Glutamatergic neuron (in vitro differentiated cells): ENCODE data around the gene LEPR. TPM values are rescaled to one million over a fixed set of nuclear protein-coding genes. Genes with fewer than 3 reads are reported as not detected.
A peak's percentile ranks its signal among the peaks of the same experiment; 100 is the strongest.

Experiments used
- DNase-seq: peaks from one replicate; pipeline ENCODE4 v3.0.0; 2022
- H3K27ac Mint-ChIP-seq: one replicate; pipeline ENCODE4 v1.8.0; 2020; ENCODE audit warnings: mild to moderate bottlenecking, mixed read lengths, inconsistent platforms; ENCODE audit not compliant: unreplicated experiment
- H3K27me3 Mint-ChIP-seq: one replicate; pipeline ENCODE4 v1.8.0; 2020; ENCODE audit warnings: mild to moderate bottlenecking, moderate library complexity, mixed read lengths, inconsistent platforms; ENCODE audit not compliant: unreplicated experiment
- H3K36me3 Mint-ChIP-seq: one replicate; pipeline ENCODE4 v1.8.0; 2020; ENCODE audit warnings: mild to moderate bottlenecking, mixed read lengths, inconsistent platforms; ENCODE audit not compliant: unreplicated experiment
- H3K4me1 Mint-ChIP-seq: one replicate; pipeline ENCODE4 v1.8.0; 2020; ENCODE audit warnings: mild to moderate bottlenecking, low read depth, mixed read lengths, inconsistent platforms; ENCODE audit not compliant: unreplicated experiment
- H3K4me3 Mint-ChIP-seq: one replicate; pipeline ENCODE4 v1.8.0; 2020; ENCODE audit warnings: mild to moderate bottlenecking, mixed read lengths, inconsistent platforms; ENCODE audit not compliant: unreplicated experiment
- H3K9me3 Mint-ChIP-seq: one replicate; pipeline ENCODE4 v1.8.0; 2020; ENCODE audit warnings: mild to moderate bottlenecking, moderate library complexity, mixed read lengths, inconsistent platforms; ENCODE audit not compliant: unreplicated experiment
- total RNA-seq: library from RNA; stranded (reverse); fragmentation: NEBNext Ultra II Directional; extraction: Animal tissue kit (Norgen Biotek cat#: 25700); gene quantifications from one replicate; pipeline ENCODE4 v1.2.1, GENCODE V29; 2021; ENCODE audit not compliant: unreplicated experiment
- TF ChIP-seq, protein P1 (sequence below): fragments of 200-600 bp; sonication (generic); IDR thresholded peaks from one replicate; pipeline ENCODE4 v1.5.0; 2021; ENCODE audit not compliant: partially characterized antibody, unreplicated experiment

The LEPR gene
- total RNA-seq, 1 donor from 2014 or later: 6.8 TPM

DNA sequence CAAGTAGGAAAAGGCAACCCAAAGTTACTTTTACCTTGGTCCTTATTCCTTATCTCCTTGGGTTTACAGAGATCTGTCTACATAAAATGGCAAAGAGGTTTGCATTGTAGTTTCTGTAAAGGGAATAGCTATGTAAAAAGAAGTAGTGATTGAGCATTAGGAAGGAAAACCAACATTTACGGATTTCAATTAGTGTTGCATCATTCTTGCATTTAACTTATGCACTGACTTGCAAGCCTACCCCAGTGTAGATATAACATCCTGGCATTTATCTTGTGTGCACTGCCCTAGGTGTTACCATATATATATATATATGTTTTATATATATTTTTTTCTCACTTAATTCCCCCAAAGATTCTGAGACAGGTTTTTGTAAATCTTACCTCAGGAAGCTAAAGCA lies 3.7 kb upstream of the LEPR start:
- no peaks in the 10 kb centered on the region for H3K36me3 Mint-ChIP-seq
- H3K27ac Mint-ChIP-seq: no peak overlapping the region
- TF ChIP-seq, protein P1, sequence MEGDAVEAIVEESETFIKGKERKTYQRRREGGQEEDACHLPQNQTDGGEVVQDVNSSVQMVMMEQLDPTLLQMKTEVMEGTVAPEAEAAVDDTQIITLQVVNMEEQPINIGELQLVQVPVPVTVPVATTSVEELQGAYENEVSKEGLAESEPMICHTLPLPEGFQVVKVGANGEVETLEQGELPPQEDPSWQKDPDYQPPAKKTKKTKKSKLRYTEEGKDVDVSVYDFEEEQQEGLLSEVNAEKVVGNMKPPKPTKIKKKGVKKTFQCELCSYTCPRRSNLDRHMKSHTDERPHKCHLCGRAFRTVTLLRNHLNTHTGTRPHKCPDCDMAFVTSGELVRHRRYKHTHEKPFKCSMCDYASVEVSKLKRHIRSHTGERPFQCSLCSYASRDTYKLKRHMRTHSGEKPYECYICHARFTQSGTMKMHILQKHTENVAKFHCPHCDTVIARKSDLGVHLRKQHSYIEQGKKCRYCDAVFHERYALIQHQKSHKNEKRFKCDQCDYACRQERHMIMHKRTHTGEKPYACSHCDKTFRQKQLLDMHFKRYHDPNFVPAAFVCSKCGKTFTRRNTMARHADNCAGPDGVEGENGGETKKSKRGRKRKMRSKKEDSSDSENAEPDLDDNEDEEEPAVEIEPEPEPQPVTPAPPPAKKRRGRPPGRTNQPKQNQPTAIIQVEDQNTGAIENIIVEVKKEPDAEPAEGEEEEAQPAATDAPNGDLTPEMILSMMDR: no peak
- no peak overlapping the region for H3K4me3 Mint-ChIP-seq
- peaks cover 3% of the 10 kb centered on the region for H3K27me3 Mint-ChIP-seq
- peaks cover 4% of the 10 kb centered on the region for H3K4me1 Mint-ChIP-seq
- no peak for DNase-seq
- H3K9me3 Mint-ChIP-seq: peaks cover 8% of the 10 kb centered on the region

DNA sequence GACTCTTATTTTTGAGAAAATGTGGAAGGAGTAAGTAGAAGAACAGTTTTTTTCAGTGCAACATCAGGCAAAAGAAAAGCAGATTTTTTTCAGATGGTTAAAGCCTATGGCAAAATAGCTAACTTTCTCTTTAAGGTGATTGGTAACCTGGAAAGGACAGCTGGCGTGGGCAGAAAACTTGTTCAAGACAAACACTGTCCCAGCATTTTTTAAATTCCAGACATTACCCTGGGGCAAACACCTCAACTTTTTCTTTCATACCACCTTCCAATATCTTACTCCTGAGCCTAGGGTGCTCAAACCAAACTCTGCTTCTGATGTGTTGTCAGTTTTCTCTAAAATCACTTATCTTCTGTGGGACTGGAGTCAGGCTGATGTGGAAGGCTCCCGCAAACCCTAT lies 2.7 kb upstream of the LEPR start:
- peaks cover 4% of the 10 kb centered on the region for H3K4me1 Mint-ChIP-seq
- TF ChIP-seq, protein P1: no peak
- H3K36me3 Mint-ChIP-seq: no peaks in the 10 kb centered on the region
- H3K9me3 Mint-ChIP-seq: peaks cover 8% of the 10 kb centered on the region
- no peak for DNase-seq
- peaks cover 3% of the 10 kb centered on the region for H3K27me3 Mint-ChIP-seq
- H3K27ac Mint-ChIP-seq: no peak overlapping the region
- H3K4me3 Mint-ChIP-seq: no peak overlapping the region

DNA sequence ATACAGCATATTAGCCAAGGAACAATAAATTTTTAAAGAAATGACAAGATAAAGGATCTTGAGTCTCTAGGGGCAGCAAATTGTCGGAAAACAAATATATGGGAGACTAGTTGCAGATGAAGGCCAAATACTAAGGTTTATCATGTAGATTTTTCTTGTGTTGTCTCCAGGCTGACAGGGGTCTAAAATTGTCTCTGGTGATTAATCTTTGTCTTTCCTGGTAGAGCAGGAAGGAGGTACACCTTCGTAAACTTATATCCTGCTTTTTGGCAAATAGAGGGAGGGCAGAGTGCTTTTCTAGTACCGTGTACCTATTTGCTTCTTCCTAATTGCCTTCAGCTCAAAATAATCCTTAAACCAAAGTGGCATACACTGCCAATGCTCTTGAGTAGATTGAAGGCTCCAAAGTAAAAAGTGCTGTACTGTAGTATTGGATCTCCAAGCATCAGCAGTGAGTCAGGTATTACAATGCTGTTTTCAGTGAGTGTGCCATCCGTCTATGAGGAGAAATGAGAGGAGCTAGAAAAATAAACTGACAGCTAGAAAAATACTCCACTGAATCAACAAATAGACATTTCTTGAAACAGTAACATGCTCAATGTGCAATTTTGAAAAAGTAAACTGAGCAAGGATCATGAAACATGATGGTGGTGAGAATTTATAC lies 1.8 kb upstream of the LEPR start:
- peaks cover 8% of the 10 kb centered on the region for H3K9me3 Mint-ChIP-seq
- no peaks in the 10 kb centered on the region for H3K36me3 Mint-ChIP-seq
- H3K27me3 Mint-ChIP-seq: peaks cover 3% of the 10 kb centered on the region
- H3K27ac Mint-ChIP-seq: no peak overlapping the region
- no peak for DNase-seq
- peak overlapping the region; percentile 95 for H3K4me3 Mint-ChIP-seq
- TF ChIP-seq, protein P1: no peak
- peaks cover 4% of the 10 kb centered on the region for H3K4me1 Mint-ChIP-seq

DNA sequence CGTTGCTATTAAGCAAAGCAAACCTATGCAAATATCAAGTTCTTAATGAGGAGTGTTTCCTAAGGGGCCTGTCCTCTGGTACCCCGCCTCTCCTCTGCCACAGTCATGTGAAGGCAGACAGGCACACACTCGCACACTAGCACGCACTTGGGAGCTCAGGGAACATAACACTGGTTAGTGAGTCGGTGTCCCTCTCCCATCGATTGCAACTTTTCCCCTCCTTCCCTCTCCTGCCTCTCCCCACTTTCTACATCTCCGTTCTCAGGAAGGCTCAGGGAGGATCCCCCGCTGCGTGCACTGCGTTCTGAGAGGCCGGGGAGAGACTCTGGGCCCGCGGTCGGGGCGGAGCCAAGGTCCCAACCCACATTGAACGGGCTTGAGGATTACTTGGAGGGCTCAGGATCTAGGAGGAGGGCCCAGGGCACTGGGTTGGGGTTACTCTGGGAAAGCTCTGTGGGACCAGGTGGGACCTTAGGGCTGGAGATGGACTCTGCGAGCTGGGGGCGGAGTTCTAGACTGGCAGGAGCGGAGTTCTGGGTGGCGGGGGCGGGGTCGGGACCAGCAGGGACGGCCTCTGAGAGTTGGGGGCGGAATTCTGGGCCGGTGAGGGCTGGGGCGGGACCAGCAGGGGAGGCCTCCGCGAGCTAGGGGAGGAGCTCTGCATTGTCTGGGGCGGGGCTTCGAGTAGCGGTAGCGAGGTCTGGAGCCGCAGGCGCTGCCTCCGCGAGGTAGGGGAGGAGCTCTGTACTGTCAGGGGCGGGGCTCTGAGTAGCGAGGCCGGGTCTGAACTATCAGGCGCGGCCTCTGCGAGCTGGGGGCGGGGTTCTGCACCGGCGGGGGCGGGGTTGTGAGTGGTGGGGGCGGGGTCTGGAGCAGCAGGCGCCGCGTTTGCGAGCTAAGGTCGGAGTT lies 533 bp upstream of the LEPR start:
- TF ChIP-seq, protein P1: no peak
- Mint-ChIP-seq H3K27me3 (peaks cover 3% of the 10 kb centered on the region), H3K36me3 (no peaks in the 10 kb centered on the region), H3K27ac (peak overlapping the region; percentile 89), H3K4me3 (peak overlapping the region; percentile 95), H3K9me3 (peaks cover 8% of the 10 kb centered on the region), H3K4me1 (peaks cover 7% of the 10 kb centered on the region)
- DNase-seq: peak; percentile 99
